ENCODE data around the gene ADGRD1. TPM values are rescaled to one million over a fixed set of nuclear protein-coding genes. Genes with fewer than 3 reads are reported as not detected.

The ADGRD1 gene
- total and polyA plus RNA-seq, 2 donors: 0.94 to 2.1 TPM

- Histone ChIP-seq H3K9me3 (ENCODE audit: control insufficient read depth in 2 of 2, insufficient read depth in 1 of 2, low read length in 1 of 2) (no peaks in the 10 kb centered on the region), H3K27me3 (ENCODE audit: control insufficient read depth in 2 of 2, insufficient read depth in 1 of 2, low read length in 1 of 2) (peaks cover 0 to 2% of the 10 kb centered on the region in 2 donors), H3K27ac (ENCODE audit: low read depth in 1 of 2, low read length in 1 of 2) (no peak overlapping the region), H3K36me3 (ENCODE audit: control insufficient read depth in 2 of 2, insufficient read depth in 2 of 2, low read length in 1 of 2) (no peaks in the 10 kb centered on the region), H3K4me1 (ENCODE audit: control insufficient read depth in 2 of 2, insufficient read depth in 2 of 2, low read length in 2 of 2) (no peaks in the 10 kb centered on the region), H3K4me3 (ENCODE audit: low read length in 2 of 2) (no peak overlapping the region)
- 97% methylated on average over 3 of the region's 3 CpGs for WGBS
- no peak for DNase-seq (ENCODE audit: low read depth in 6 of 9, low spot score in 9 of 9)
These were observed 208.4 kb downstream of the ADGRD1 start for GRCh38 chr12:131162113-131162512.

DNA sequence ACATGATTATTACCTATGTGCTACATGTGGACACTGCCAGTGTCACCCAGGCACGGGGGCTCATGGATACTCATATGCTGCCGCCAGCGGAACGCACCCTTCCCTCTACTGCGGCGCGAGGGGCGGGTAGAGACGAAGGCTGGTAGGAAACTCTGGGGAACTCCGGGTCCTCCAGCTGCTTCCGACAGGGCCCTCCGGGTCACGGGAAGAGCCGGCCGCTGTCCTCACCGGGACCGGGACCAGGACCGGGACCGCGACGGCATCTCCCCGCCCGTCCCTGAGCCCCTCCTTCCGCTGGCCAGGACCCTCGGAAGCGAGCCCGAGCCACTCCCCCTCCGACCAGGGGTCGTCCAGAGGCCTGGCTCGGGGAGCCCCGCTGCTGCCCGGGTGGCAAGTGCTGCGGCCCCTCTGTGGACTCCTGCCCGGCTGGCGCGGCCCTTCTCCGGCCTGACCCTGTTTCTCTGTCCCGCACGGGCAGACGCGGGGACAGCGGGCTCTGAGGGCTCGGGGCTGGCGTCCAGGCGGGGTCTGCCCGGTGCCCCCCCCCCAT, 209.6 kb downstream of the ADGRD1 start:
- Histone ChIP-seq H3K36me3 (ENCODE audit: control insufficient read depth in 2 of 2, insufficient read depth in 2 of 2, low read length in 1 of 2) (no peaks in the 10 kb centered on the region), H3K27me3 (ENCODE audit: control insufficient read depth in 2 of 2, insufficient read depth in 1 of 2, low read length in 1 of 2) (peaks cover 0 to 2% of the 10 kb centered on the region in 2 donors), H3K4me3 (ENCODE audit: low read length in 2 of 2) (no peak overlapping the region), H3K9me3 (ENCODE audit: control insufficient read depth in 2 of 2, insufficient read depth in 1 of 2, low read length in 1 of 2) (no peaks in the 10 kb centered on the region), H3K27ac (ENCODE audit: low read depth in 1 of 2, low read length in 1 of 2) (no peak overlapping the region), H3K4me1 (ENCODE audit: control insufficient read depth in 2 of 2, insufficient read depth in 2 of 2, low read length in 2 of 2) (no peaks in the 10 kb centered on the region)
- WGBS: 94% methylated on average over 46 of the region's 46 CpGs
- DNase-seq (ENCODE audit: low read depth in 6 of 9, low spot score in 9 of 9): no peak

- no peaks in the 10 kb centered on the region for H3K4me1 ChIP-seq (ENCODE audit: control insufficient read depth in 2 of 2, insufficient read depth in 2 of 2, low read length in 2 of 2)
- H3K4me3 ChIP-seq (ENCODE audit: low read length in 2 of 2): no peak overlapping the region
- H3K36me3 ChIP-seq (ENCODE audit: control insufficient read depth in 2 of 2, insufficient read depth in 2 of 2, low read length in 1 of 2): no peaks in the 10 kb centered on the region
- H3K27ac ChIP-seq (ENCODE audit: low read depth in 1 of 2, low read length in 1 of 2): no peak overlapping the region
- H3K9me3 ChIP-seq (ENCODE audit: control insufficient read depth in 2 of 2, insufficient read depth in 1 of 2, low read length in 1 of 2): no peaks in the 10 kb centered on the region
- DNase-seq (ENCODE audit: low read depth in 6 of 9, low spot score in 9 of 9): no peak
- WGBS: 97% methylated on average over 24 of the region's 34 CpGs
- H3K27me3 ChIP-seq (ENCODE audit: control insufficient read depth in 2 of 2, insufficient read depth in 1 of 2, low read length in 1 of 2): peaks cover 0 to 2% of the 10 kb centered on the region in 2 donors
These were observed 210.6 kb downstream of the ADGRD1 start for GRCh38 chr12:131164096-131164872.

- Histone ChIP-seq H3K27me3 (ENCODE audit: control insufficient read depth in 2 of 2, insufficient read depth in 1 of 2, low read length in 1 of 2) (peaks cover 0 to 2% of the 10 kb centered on the region in 2 donors), H3K4me1 (ENCODE audit: control insufficient read depth in 2 of 2, insufficient read depth in 2 of 2, low read length in 2 of 2) (no peaks in the 10 kb centered on the region), H3K4me3 (ENCODE audit: low read length in 2 of 2) (no peak overlapping the region), H3K27ac (ENCODE audit: low read depth in 1 of 2, low read length in 1 of 2) (no peak overlapping the region), H3K36me3 (ENCODE audit: control insufficient read depth in 2 of 2, insufficient read depth in 2 of 2, low read length in 1 of 2) (no peaks in the 10 kb centered on the region), H3K9me3 (ENCODE audit: control insufficient read depth in 2 of 2, insufficient read depth in 1 of 2, low read length in 1 of 2) (no peaks in the 10 kb centered on the region)
- 92% methylated on average over 1 of the region's 1 CpG for WGBS
- DNase-seq (ENCODE audit: low read depth in 6 of 9, low spot score in 9 of 9): no peak
These were observed 213.0 kb downstream of the ADGRD1 start for GRCh38 chr12:131166717-131167116.

- WGBS: 76% methylated on average over 5 of the region's 5 CpGs
- no peaks in the 10 kb centered on the region for H3K9me3 ChIP-seq (ENCODE audit: control insufficient read depth in 2 of 2, insufficient read depth in 1 of 2, low read length in 1 of 2)
- no peak for DNase-seq (ENCODE audit: low read depth in 6 of 9, low spot score in 9 of 9)
- no peaks in the 10 kb centered on the region for H3K4me1 ChIP-seq (ENCODE audit: control insufficient read depth in 2 of 2, insufficient read depth in 2 of 2, low read length in 2 of 2)
- H3K36me3 ChIP-seq (ENCODE audit: control insufficient read depth in 2 of 2, insufficient read depth in 2 of 2, low read length in 1 of 2): no peaks in the 10 kb centered on the region
- H3K27ac ChIP-seq (ENCODE audit: low read depth in 1 of 2, low read length in 1 of 2): no peak overlapping the region
- no peak overlapping the region for H3K4me3 ChIP-seq (ENCODE audit: low read length in 2 of 2)
- peaks cover 0 to 2% of the 10 kb centered on the region in 2 donors for H3K27me3 ChIP-seq (ENCODE audit: control insufficient read depth in 2 of 2, insufficient read depth in 1 of 2, low read length in 1 of 2)
These were observed 213.6 kb downstream of the ADGRD1 start for GRCh38 chr12:131167334-131167733.

DNA sequence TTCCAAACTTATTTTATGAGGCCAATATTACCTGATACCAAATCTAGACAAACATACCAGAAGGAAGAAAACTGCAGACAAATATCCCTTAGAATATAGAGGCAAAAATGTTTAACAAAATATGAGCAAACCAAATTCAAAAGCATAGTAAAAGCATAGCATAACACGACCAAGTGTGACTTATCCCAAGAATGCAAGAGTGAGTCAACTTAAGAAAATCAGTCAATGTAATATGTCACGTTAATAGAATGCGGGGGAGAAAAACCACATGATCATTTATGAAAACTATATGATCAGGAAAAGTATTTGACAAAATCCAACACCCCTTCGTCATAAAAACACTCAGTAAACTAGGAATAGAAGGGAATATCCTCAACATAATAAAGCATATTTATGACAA, 217.3 kb downstream of the ADGRD1 start:
- Histone ChIP-seq H3K9me3 (ENCODE audit: control insufficient read depth in 2 of 2, insufficient read depth in 1 of 2, low read length in 1 of 2) (no peaks in the 10 kb centered on the region), H3K27ac (ENCODE audit: low read depth in 1 of 2, low read length in 1 of 2) (no peak overlapping the region), H3K36me3 (ENCODE audit: control insufficient read depth in 2 of 2, insufficient read depth in 2 of 2, low read length in 1 of 2) (no peaks in the 10 kb centered on the region), H3K4me3 (ENCODE audit: low read length in 2 of 2) (no peak overlapping the region), H3K4me1 (ENCODE audit: control insufficient read depth in 2 of 2, insufficient read depth in 2 of 2, low read length in 2 of 2) (no peaks in the 10 kb centered on the region), H3K27me3 (ENCODE audit: control insufficient read depth in 2 of 2, insufficient read depth in 1 of 2, low read length in 1 of 2) (no peaks in the 10 kb centered on the region)
- no peak for DNase-seq (ENCODE audit: low read depth in 6 of 9, low spot score in 9 of 9)
- 93% methylated on average over 4 of the region's 4 CpGs for WGBS

DNA sequence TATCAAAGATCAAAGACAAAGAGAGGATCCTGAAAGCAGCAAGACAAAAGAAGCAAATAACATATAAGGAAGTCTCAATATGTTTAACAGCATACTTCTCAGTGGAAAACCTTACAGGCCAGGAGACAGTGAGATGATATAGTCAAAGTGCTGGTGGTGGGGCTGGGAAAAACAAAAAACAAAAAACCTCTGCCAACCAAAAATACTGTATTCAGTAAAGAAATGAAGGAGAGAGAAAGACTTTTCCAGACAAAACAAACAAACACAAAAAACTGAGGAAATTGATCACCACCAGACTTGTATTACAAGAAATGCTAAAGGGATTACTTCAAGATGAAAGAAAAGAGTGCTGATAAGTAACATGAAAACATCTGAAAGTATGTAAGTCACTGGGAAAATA, 221.2 kb downstream of the ADGRD1 start:
- Histone ChIP-seq H3K27ac (ENCODE audit: low read depth in 1 of 2, low read length in 1 of 2) (no peak overlapping the region), H3K27me3 (ENCODE audit: control insufficient read depth in 2 of 2, insufficient read depth in 1 of 2, low read length in 1 of 2) (no peaks in the 10 kb centered on the region), H3K4me1 (ENCODE audit: control insufficient read depth in 2 of 2, insufficient read depth in 2 of 2, low read length in 2 of 2) (no peaks in the 10 kb centered on the region), H3K9me3 (ENCODE audit: control insufficient read depth in 2 of 2, insufficient read depth in 1 of 2, low read length in 1 of 2) (no peaks in the 10 kb centered on the region), H3K36me3 (ENCODE audit: control insufficient read depth in 2 of 2, insufficient read depth in 2 of 2, low read length in 1 of 2) (no peaks in the 10 kb centered on the region), H3K4me3 (ENCODE audit: low read length in 2 of 2) (no peak overlapping the region)
- DNase-seq (ENCODE audit: low read depth in 6 of 9, low spot score in 9 of 9): no peak

GRCh38 chr12:131176266-131176665, 222.6 kb downstream of the ADGRD1 start:
- no peak overlapping the region for H3K27ac ChIP-seq (ENCODE audit: low read depth in 1 of 2, low read length in 1 of 2)
- no peaks in the 10 kb centered on the region for H3K36me3 ChIP-seq (ENCODE audit: control insufficient read depth in 2 of 2, insufficient read depth in 2 of 2, low read length in 1 of 2)
- no peak overlapping the region for H3K4me3 ChIP-seq (ENCODE audit: low read length in 2 of 2)
- H3K27me3 ChIP-seq (ENCODE audit: control insufficient read depth in 2 of 2, insufficient read depth in 1 of 2, low read length in 1 of 2): no peaks in the 10 kb centered on the region
- no peaks in the 10 kb centered on the region for H3K9me3 ChIP-seq (ENCODE audit: control insufficient read depth in 2 of 2, insufficient read depth in 1 of 2, low read length in 1 of 2)
- DNase-seq (ENCODE audit: low read depth in 6 of 9, low spot score in 9 of 9): no peak
- no peaks in the 10 kb centered on the region for H3K4me1 ChIP-seq (ENCODE audit: control insufficient read depth in 2 of 2, insufficient read depth in 2 of 2, low read length in 2 of 2)

- Histone ChIP-seq H3K36me3 (ENCODE audit: control insufficient read depth in 2 of 2, insufficient read depth in 2 of 2, low read length in 1 of 2) (no peaks in the 10 kb centered on the region), H3K27me3 (ENCODE audit: control insufficient read depth in 2 of 2, insufficient read depth in 1 of 2, low read length in 1 of 2) (no peaks in the 10 kb centered on the region), H3K4me3 (ENCODE audit: low read length in 2 of 2) (no peak overlapping the region), H3K9me3 (ENCODE audit: control insufficient read depth in 2 of 2, insufficient read depth in 1 of 2, low read length in 1 of 2) (no peaks in the 10 kb centered on the region), H3K27ac (ENCODE audit: low read depth in 1 of 2, low read length in 1 of 2) (no peak overlapping the region), H3K4me1 (ENCODE audit: control insufficient read depth in 2 of 2, insufficient read depth in 2 of 2, low read length in 2 of 2) (no peaks in the 10 kb centered on the region)
- WGBS: 97% methylated on average over 1 of the region's 1 CpG
- no peak for DNase-seq (ENCODE audit: low read depth in 6 of 9, low spot score in 9 of 9)
These were observed 223.2 kb downstream of the ADGRD1 start for GRCh38 chr12:131176926-131177325.
